ENCODE measurements around the gene RNF223. TPM values are rescaled to one million over a fixed set of nuclear protein-coding genes. Genes with fewer than 3 reads are reported as not detected.
A peak's percentile ranks its signal among the peaks of the same experiment; 100 is the strongest.
"Not testable (repeated sequence)": the region's sequence is repeated elsewhere in the genome, so short reads cannot be mapped to it uniquely, and the experiment has no call there.

Gene RNF223
- total RNA-seq, 1 donor from 2014 or later, result 0.10 TPM

DNA sequence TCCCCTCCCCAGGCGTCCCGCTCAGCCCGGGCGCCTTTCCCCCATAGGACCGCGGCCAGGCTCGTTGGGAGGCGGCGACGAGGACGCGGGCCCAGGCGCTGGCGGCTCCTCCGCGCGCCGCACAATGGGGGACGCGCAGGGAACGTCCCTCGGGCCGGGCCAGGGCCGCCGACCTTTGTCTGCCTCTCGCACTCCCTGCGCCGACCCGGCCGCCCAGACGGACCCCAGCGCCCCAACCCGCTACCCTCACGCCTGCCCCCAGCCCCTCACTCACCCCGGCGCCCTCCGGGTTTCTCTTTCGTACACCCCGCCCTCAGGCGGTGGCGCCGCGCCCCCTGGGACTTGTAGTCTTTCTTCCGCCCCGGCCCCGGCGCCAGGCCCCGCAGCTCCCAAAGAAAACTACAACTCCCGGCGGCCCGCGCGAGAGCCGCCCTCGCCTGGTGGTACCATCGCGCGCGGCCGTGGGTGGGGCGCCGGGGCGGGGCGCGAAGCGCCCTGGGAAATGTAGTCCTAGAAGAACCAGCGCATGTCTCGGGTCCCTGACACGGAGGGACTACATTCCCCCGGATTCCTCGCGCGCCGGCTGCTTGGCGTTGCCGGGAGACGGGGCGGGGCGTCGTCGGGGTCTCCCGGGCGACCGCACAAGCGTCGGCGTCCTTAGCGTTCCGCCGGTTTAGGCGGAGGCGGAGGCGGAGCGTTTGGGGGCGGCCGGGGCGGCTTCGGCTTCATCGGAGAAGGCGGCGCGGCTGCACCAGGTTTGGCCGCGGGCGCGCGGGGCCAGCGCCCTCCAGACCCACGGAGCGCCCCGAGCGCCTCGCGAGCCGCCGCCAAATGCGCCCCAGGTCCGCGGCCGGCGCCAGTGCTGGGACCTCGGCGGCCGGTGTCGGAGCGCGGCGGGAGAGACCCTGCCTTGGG, 41.9 kb upstream of the RNF223 start, which contains the start of gene C1orf159:
Gene C1orf159 (minus strand): TSS at position 304 of the 915 bp plus-strand sequence. CDS start 24,546 bp downstream, outside the sequence.
- H3K27ac Mint-ChIP-seq, result peak within 1 kb of the TSS; percentile 83
- H3K36me3 Mint-ChIP-seq (ENCODE audit: low read depth), result peaks cover 20% of the 10 kb centered on the region
- peak within 1 kb of the TSS; percentile 87 for H3K4me3 Mint-ChIP-seq
- H3K9me3 Mint-ChIP-seq, result peaks cover 12% of the 10 kb centered on the region
- H3K4me1 Mint-ChIP-seq (ENCODE audit: low read depth), result no peaks in the 10 kb centered on the region
- DNase-seq (ENCODE audit: low spot score), result peak; percentile 98
- peaks cover 8% of the 10 kb centered on the region for H3K27me3 Mint-ChIP-seq (ENCODE audit: insufficient read depth)
- intact Hi-C loops (cut with micrococcal nuclease), result loop anchor here (1.0 to 2.0 kb wide), 12 partner anchors 21 to 499 kb away; partner anchors contain the start of genes B3GALT6, CPTP, HES4 and INTS11

DNA sequence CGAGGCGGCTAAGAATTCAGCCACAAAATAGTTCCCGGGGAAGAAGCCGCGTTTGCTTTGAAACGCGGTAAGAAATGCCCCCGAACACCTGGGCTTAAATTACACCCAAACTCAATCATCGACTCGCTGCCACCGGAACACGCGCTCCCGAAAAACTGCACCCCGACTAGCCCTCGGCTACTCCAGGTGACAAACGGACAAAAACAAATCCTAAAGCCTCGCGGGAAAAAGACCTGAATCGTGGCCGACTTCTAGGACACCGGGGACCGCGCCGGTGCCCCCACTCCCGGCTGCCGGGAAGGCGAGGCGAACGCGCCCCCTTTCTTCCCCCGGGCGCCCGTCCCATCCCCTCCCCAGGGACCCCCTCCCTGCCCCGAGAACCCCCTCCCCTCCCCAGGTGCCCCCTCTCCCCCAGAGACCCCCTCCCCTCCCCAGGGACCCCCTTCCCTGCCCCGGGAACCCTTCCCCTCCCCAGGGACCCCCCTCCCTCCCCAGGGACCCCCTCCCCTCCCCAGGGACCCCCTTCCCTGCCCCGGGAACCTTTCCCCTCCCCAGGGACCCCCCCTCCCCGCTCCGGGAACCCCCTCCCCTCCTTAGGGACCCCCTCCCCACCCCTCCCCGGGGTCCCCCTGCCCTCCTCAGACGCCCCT, 41.2 kb upstream of the RNF223 start:
- peaks cover 12% of the 10 kb centered on the region for H3K9me3 Mint-ChIP-seq
- peak overlapping the region; percentile 87 for H3K4me3 Mint-ChIP-seq
- intact Hi-C loops (cut with micrococcal nuclease), result no loop called here
- H3K27ac Mint-ChIP-seq, result peak overlapping the region; percentile 72
- H3K27me3 Mint-ChIP-seq (ENCODE audit: insufficient read depth), result peaks cover 8% of the 10 kb centered on the region
- H3K36me3 Mint-ChIP-seq (ENCODE audit: low read depth), result peaks cover 20% of the 10 kb centered on the region
- H3K4me1 Mint-ChIP-seq (ENCODE audit: low read depth), result no peaks in the 10 kb centered on the region
- DNase-seq (ENCODE audit: low spot score), result no peak

DNA sequence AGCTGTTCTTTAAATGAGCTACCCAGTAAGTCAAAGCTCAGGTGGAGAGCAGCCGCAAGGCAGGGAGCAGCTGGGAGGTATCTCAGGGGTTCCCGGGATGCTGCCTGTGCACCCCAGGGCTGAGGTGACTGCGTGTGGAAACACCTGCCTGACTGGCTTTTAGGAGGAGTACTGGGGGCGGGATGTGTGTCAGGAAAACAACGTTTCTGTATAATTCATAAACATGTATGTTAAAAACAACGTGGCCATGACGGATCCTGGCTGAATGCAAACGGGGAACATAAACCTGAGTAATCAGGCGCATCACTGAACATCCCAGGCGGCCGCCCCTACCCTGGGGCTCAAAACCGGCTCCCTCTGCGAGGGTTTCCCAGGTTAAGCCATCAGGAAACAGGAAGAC, 40.3 kb upstream of the RNF223 start:
- Mint-ChIP-seq H3K27me3 (ENCODE audit: insufficient read depth) (peaks cover 5% of the 10 kb centered on the region), H3K4me1 (ENCODE audit: low read depth) (no peaks in the 10 kb centered on the region), H3K36me3 (ENCODE audit: low read depth) (peaks cover 22% of the 10 kb centered on the region), H3K4me3 (peak overlapping the region; percentile 87), H3K27ac (no peak overlapping the region), H3K9me3 (peaks cover 12% of the 10 kb centered on the region)
- DNase-seq (ENCODE audit: low spot score), result no peak
- intact Hi-C loops (cut with micrococcal nuclease), result no loop called here

DNA sequence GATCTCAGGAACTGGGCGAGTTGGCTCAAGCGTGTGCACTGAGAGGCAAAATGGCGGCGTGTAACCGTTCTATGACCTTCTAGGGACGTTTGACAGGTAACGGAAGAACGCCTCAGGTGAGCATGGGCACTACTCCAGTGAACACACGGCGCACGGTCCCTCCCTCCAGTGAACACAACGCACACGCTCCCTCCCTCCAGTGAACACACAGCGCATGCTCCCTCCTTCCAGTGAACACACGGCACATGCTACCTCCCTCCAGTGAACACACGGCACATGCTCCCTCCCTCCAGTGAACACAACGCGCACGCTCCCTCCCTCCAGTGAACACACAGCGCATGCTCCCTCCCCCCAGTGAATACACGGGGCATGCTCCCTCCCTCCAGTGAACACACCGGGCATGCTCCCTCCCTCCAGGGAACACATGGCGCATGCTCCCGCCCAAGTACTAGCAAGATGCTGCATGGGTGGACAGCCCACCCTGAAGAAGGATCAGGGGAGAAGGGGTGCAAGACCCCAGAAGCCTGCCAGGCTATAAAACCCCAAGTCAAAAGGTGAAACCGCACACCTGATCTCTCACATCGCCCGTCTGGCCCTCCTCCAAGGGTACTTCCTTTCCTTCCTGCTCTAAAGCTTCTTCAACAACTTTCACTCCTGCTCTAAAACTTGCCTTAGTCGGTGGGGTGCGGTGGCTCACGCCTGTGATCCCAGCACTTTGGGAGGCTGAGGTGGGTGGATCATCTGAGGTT, 38.3 kb upstream of the RNF223 start:
- Mint-ChIP-seq H3K27me3 (ENCODE audit: insufficient read depth) (no peaks in the 10 kb centered on the region), H3K4me1 (ENCODE audit: low read depth) (peaks cover 5% of the 10 kb centered on the region), H3K36me3 (ENCODE audit: low read depth) (peaks cover 22% of the 10 kb centered on the region), H3K9me3 (peaks cover 12% of the 10 kb centered on the region), H3K4me3 (no peak overlapping the region), H3K27ac (no peak overlapping the region)
- intact Hi-C loops (cut with micrococcal nuclease), result no loop called here
- DNase-seq (ENCODE audit: low spot score), result no peak

DNA sequence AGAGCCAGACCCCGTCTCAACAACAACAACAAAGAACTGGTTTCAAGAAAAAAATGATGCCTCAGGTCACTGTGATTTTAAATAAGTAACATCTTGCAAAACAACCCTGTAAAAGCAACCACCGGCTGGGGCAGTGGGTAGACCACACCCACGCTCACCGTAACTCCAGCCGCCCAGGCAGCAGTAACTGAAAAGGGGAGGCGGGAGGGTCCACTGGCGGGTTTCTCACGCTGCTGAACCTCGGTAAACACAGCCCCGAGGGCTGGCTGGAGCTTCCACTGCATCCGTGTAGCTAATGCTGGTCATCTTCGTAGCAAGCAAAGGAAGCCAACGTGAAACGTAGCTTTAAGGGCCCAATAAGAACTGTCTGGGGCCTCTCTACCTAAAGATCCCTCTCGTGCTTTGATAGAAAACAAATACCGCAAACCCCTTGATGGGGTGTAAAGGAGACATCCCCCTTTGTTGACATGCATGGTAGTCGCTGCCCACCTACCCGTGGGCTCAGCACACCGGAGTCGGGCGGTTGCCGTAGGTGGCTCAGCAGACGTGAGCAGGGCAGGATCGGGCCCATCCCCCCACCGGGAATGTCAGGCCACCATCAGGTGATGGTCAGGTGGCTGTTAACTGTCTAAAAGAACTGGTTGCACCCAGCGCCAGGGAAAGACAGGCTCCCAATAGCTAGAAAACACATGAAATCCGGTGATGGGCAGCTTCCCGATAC, 37.6 kb upstream of the RNF223 start:
- Mint-ChIP-seq H3K27me3 (ENCODE audit: insufficient read depth) (no peaks in the 10 kb centered on the region), H3K27ac (no peak overlapping the region), H3K4me1 (ENCODE audit: low read depth) (peaks cover 5% of the 10 kb centered on the region), H3K4me3 (no peak overlapping the region), H3K36me3 (ENCODE audit: low read depth) (peaks cover 22% of the 10 kb centered on the region), H3K9me3 (peaks cover 12% of the 10 kb centered on the region)
- intact Hi-C loops (cut with micrococcal nuclease), result no loop called here
- DNase-seq (ENCODE audit: low spot score), result no peak

DNA sequence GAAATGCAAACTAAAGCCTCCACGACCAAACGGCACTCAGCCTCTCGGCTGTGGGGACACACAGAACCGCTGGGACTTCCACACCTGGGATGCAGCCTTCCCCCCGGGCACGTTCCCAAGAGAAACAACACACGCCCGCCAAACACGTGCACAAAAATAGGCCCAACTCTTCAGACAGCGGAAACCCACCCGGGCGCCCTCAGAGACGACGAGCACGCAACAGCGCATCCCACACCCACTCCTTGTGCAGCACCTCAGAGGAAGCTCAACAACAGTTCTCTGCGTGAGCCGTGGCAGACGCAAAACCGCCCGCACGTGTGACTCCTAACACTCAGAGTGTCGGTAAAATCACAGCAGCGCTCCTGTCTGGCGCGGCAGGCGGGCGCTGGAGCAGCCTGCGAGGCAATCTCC, 36.5 kb upstream of the RNF223 start:
- intact Hi-C loops (cut with micrococcal nuclease), result no loop called here
- Mint-ChIP-seq H3K4me3 (no peak overlapping the region), H3K36me3 (ENCODE audit: low read depth) (peaks cover 22% of the 10 kb centered on the region), H3K27ac (no peak overlapping the region), H3K27me3 (ENCODE audit: insufficient read depth) (no peaks in the 10 kb centered on the region), H3K4me1 (ENCODE audit: low read depth) (peaks cover 5% of the 10 kb centered on the region), H3K9me3 (peaks cover 12% of the 10 kb centered on the region)
- DNase-seq (ENCODE audit: low spot score), result no peak

DNA sequence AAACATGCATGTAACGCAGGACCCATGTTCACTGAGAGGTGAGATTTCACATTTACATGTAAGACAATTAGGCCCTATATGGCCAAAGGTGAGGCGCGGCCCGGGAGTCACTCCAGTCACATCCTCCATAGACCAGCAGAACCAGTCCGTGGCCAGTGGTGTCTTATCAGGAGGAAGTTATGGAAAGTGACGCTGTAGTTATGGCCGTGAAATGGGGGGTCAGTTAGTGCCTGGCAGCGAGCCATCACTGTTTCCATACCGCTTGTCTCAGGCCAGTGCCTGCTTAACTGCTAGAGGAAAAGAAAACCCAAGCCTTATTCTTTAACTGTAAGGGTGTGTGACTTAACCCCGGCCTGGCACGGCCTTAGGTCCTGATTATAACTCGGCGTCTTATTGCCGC, 35.6 kb upstream of the RNF223 start:
- Mint-ChIP-seq H3K27ac (no peak overlapping the region), H3K27me3 (ENCODE audit: insufficient read depth) (no peaks in the 10 kb centered on the region), H3K4me1 (ENCODE audit: low read depth) (peaks cover 5% of the 10 kb centered on the region), H3K4me3 (no peak overlapping the region), H3K36me3 (ENCODE audit: low read depth) (peaks cover 21% of the 10 kb centered on the region), H3K9me3 (peaks cover 12% of the 10 kb centered on the region)
- intact Hi-C loops (cut with micrococcal nuclease), result no loop called here
- no peak for DNase-seq (ENCODE audit: low spot score)

DNA sequence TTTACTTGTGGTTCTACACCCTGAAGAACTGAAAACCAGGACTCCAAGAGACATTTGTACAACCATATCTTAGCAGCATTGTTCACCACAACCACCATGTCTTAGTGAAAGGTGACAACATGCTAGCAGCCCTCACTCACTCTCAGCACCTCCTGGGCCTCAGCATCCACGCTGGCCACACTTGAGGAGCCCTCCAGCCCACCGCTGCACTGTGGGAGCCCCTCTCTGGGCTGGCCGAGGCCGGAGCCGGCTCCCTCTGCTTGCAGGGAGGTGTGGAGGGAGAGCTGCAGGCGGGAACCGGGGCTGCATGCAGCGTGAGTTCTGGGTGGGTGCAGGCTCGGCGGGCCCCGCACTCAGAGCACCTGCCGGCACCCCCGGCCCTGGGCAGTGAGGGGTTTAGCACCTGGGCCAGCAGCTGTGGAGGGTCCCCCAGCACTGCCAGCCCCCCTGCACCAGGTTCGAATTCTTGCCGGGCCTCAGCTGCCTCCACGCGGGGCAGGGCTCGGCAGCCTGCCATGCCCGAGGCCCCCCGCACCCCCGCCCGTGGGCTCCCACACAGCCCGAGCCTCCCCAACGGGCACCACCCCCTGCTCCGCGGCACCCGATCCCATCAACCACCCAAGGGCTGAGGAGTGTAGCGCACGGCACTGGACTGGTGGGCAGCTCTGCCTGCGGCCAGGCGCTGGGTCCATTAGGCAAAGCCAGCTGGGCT, 32.6 kb upstream of the RNF223 start:
- DNase-seq (ENCODE audit: low spot score), result no peak
- intact Hi-C loops (cut with micrococcal nuclease), result no loop called here
- H3K4me3 Mint-ChIP-seq, result no peak overlapping the region
- no peaks in the 10 kb centered on the region for H3K27me3 Mint-ChIP-seq (ENCODE audit: insufficient read depth)
- H3K9me3 Mint-ChIP-seq, result no peaks in the 10 kb centered on the region
- peaks cover 8% of the 10 kb centered on the region for H3K36me3 Mint-ChIP-seq (ENCODE audit: low read depth)
- no peak overlapping the region for H3K27ac Mint-ChIP-seq
- peaks cover 8% of the 10 kb centered on the region for H3K4me1 Mint-ChIP-seq (ENCODE audit: low read depth)

DNA sequence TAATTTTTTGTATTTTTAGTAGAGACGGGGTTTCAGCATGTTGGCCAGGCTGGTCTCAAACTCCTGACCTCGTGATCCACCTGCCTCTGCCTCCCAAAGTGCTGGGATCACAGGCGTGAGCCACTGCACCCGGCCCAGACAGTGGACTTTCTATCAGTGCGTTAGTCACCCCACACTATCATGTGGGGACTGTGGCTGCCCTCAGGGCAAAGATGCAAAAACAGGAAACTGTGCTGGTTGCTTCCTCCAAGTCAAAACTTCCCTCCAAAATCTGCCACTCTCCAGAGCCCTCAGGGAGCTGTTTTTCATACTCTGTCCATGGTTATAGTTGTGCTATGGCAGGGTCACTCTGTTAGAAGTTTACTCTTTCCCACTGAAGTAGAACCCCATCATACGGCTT, 30.0 kb upstream of the RNF223 start:
- peaks cover 23% of the 10 kb centered on the region for H3K4me1 Mint-ChIP-seq (ENCODE audit: low read depth)
- H3K27me3 Mint-ChIP-seq (ENCODE audit: insufficient read depth); H3K4me3 Mint-ChIP-seq; intact Hi-C loops (cut with micrococcal nuclease); DNase-seq (ENCODE audit: low spot score): not testable (repeated sequence)
- peaks cover 14% of the 10 kb centered on the region for H3K9me3 Mint-ChIP-seq
- H3K36me3 Mint-ChIP-seq (ENCODE audit: low read depth), result peaks cover 14% of the 10 kb centered on the region
- peak overlapping the region; percentile 30 for H3K27ac Mint-ChIP-seq

DNA sequence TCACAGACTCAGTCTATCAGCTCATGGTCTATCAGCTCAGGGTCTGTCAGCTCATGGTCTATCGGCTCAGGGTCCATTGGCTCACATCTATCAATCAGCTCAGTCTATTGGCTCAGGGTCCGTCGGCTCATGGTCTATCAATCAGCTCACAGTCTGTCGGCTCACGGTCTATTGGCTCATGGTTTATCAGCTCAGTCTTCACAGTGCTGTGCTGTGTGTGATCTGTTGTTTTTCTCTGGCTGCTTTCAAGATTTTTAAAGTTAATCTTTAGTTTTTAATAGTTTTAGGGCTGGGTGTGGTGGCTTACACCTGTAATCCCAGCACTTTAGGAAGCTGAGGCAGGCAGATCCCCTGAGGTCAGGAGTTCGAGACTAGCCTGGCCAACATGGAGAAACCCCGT, 27.4 kb upstream of the RNF223 start:
- Mint-ChIP-seq H3K4me1 (ENCODE audit: low read depth) (peaks cover 26% of the 10 kb centered on the region), H3K27ac (no peak overlapping the region), H3K9me3 (peaks cover 21% of the 10 kb centered on the region), H3K4me3 (no peak overlapping the region), H3K36me3 (ENCODE audit: low read depth) (peaks cover 20% of the 10 kb centered on the region), H3K27me3 (ENCODE audit: insufficient read depth) (peaks cover 9% of the 10 kb centered on the region)
- DNase-seq (ENCODE audit: low spot score), result no peak
- intact Hi-C loops (cut with micrococcal nuclease), result no loop called here

DNA sequence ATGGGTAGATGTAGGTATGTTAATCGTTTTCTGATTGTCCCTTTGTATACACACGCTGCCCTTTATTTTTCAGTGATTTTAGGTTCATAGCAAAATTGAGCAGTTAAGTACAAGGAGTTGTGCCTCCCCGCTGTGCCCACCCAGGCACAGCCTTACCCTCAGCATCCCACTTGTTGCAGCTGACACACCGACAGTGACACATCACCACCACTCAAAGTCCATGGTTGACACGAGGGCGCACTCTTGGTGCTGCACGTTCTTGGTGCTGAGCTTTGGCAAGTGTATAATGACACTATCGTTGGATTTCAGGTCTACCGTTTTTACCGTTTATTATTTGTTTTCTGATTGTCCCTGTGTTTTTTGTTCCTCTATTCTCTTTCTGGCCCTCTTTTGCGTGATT, 26.2 kb upstream of the RNF223 start:
- H3K4me1 Mint-ChIP-seq (ENCODE audit: low read depth), result peaks cover 26% of the 10 kb centered on the region
- intact Hi-C loops (cut with micrococcal nuclease), result no loop called here
- DNase-seq (ENCODE audit: low spot score), result no peak
- peaks cover 9% of the 10 kb centered on the region for H3K27me3 Mint-ChIP-seq (ENCODE audit: insufficient read depth)
- no peak overlapping the region for H3K27ac Mint-ChIP-seq
- H3K4me3 Mint-ChIP-seq, result no peak overlapping the region
- peaks cover 20% of the 10 kb centered on the region for H3K36me3 Mint-ChIP-seq (ENCODE audit: low read depth)
- peaks cover 21% of the 10 kb centered on the region for H3K9me3 Mint-ChIP-seq

All from activated T-helper 1 cell treated with anti-CD3 and anti-CD28 coated beads, Interleukin-12 subunit alpha, Interleukin-12 subunit beta, Interleukin-2, Interleukin-4 antibody, amounts not matched to agents 30 ng/mL and 10 ng/mL and 1 ng/mL, durations not matched to agents 14 hours and 24 hours and 36 hours (primary cell).